OCI-LY1 (cell line): ENCODE measurements around the gene CASP8.

Source experiments
- H2AFZ ChIP-seq: fragments of 200-600 bp; sonication (generic), shearing (Covaris generic); 2 replicates; pipeline ENCODE4 v1.6.0; 2014; ENCODE audit warnings: antibody characterized with exemption, mild to moderate bottlenecking, low read length
- H3F3A ChIP-seq: fragments of 200-600 bp; sonication (generic), shearing (Covaris generic); 2 replicates; pipeline ENCODE4 v1.6.0; 2014; ENCODE audit warnings: mild to moderate bottlenecking, antibody characterized with exemption, low read length, moderate library complexity; ENCODE audit not compliant: insufficient read depth
- H3K27ac ChIP-seq: fragments of 200-600 bp; sonication (generic); 2 replicates; pipeline ENCODE4 v1.5.1; 2014; ENCODE audit warnings: low read length, mixed run types, mild to moderate bottlenecking, low read depth; ENCODE audit not compliant: poor library complexity, severe bottlenecking
- H3K27me3 ChIP-seq: fragments of 200-600 bp; sonication (generic); 2 replicates; pipeline ENCODE4 v1.6.0; 2014; ENCODE audit warnings: antibody characterized with exemption, mild to moderate bottlenecking, low read length, moderate library complexity; ENCODE audit not compliant: insufficient read depth
- H3K36me3 ChIP-seq: fragments of 200-600 bp; sonication (generic); 2 replicates; pipeline ENCODE4 v1.6.1; 2014; ENCODE audit warnings: mild to moderate bottlenecking, antibody characterized with exemption, low read length, moderate library complexity, mixed read lengths; ENCODE audit not compliant: insufficient read depth
- H3K4me1 ChIP-seq: fragments of 200-600 bp; sonication (generic); 2 replicates; pipeline ENCODE4 v1.5.1; 2014; ENCODE audit warnings: mild to moderate bottlenecking, low read length, moderate library complexity; ENCODE audit not compliant: insufficient read depth, severe bottlenecking
- H3K4me2 ChIP-seq: fragments of 200-600 bp; sonication (generic), shearing (Covaris generic); 2 replicates; pipeline ENCODE4 v1.6.1; 2014; ENCODE audit warnings: low read length
- H3K4me3 ChIP-seq: fragments of 200-600 bp; sonication (generic); 2 replicates; pipeline ENCODE4 v1.5.1; 2014; ENCODE audit warnings: low read length, low read depth, mild to moderate bottlenecking, mixed read lengths; ENCODE audit not compliant: poor library complexity, severe bottlenecking
- H3K79me2 ChIP-seq: fragments of 200-600 bp; shearing (Covaris generic); 2 replicates; pipeline ENCODE4 v1.6.1; 2016; ENCODE audit warnings: mixed run types, low read length, mixed read lengths; ENCODE audit not compliant: insufficient read depth
- H3K9ac ChIP-seq: fragments of 200-600 bp; sonication (generic), shearing (Covaris generic); 2 replicates; pipeline ENCODE4 v1.6.1; 2014; ENCODE audit warnings: mild to moderate bottlenecking, low read length, mixed read lengths
- H3K9me2 ChIP-seq: fragments of 200-600 bp; sonication (generic), shearing (Covaris generic); 2 replicates; pipeline ENCODE4 v1.6.1; 2014; ENCODE audit warnings: low read depth, mild to moderate bottlenecking, low read length, mixed read lengths
- H3K9me3 ChIP-seq: fragments of 200-600 bp; shearing (Covaris generic); 2 replicates; pipeline ENCODE4 v1.6.1; 2014; ENCODE audit warnings: low read length, mixed read lengths
- H4K20me1 ChIP-seq: fragments of 200-600 bp; sonication (generic), shearing (Covaris generic); 2 replicates; pipeline ENCODE4 v1.6.0; 2016; ENCODE audit warnings: mild to moderate bottlenecking, low read length; ENCODE audit not compliant: insufficient read depth
- CTCF ChIP-seq: fragments of 200-600 bp; sonication (generic), shearing (Covaris generic); IDR thresholded peaks from 2 replicates; pipeline ENCODE4 v1.5.1; 2017; ENCODE audit warnings: mild to moderate bottlenecking, antibody characterized with exemption, low read length, moderate library complexity, mixed read lengths
- EZH2 ChIP-seq: fragments of 200-600 bp; sonication (generic), shearing (Covaris generic); IDR thresholded peaks from 2 replicates; pipeline ENCODE4 v1.8.0; 2017; ENCODE audit warnings: borderline replicate concordance, mixed run types, mild to moderate bottlenecking, antibody characterized with exemption, low read length, moderate library complexity, mixed read lengths

Gene CASP8

DNA sequence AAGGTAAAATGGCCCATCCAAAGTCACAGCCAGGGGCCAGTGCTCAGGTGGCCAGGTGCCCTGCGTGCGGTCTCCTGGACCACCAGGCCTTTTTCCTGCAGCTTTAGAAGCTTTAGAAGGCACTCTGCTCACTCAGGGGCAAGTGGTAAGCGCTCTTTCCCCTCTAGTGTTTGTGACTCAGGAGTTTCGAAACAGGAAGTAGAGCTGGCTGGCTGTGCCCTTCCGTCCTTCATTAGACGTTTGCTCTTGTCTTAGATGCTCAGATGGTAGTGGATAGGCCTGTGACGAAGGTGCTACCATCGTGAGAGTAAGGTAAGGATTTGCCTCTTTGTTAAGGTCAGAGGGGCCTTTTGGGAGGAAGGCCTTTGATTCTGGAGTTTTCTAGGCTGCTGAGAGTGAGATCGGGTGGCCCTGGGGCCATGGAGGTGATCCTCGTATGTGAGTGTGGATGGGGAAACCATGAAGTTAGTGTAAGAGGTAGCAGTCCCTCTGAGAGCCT is at the start of gene CASP8:
Gene CASP8 (plus strand): TSS at position 235 of the 499 bp plus-strand sequence. CDS start 5,951 bp downstream, outside the sequence.
- H3K9ac ChIP-seq: peak within 1 kb of the TSS; percentile 78

DNA sequence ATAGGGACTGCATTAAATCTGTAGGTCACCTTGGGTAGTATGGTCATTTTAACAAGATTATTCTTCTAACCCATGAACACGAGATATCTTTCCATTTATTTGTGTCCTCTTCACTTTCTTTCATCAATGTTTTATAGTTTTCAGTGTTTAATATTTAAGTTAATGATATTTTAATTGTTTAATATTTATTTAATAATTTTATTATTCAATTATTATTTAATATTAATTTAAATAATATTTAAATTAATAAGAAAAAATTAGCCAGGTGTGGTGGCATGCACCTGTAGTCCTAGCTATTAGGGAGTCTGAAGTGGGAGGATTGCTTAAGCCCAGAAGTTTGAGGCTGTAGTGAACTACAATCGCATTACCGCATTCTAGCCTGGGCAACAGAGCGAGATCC is 44.4 kb upstream of the CASP8 start:
- H3F3A ChIP-seq: no peaks in the 10 kb centered on the region
- TF ChIP-seq CTCF (no peak), EZH2 (no peak)
- no peaks in the 10 kb centered on the region for H3K9me3 ChIP-seq
- H3K9me2 ChIP-seq: no peaks in the 10 kb centered on the region
- H2AFZ ChIP-seq: no peak overlapping the region
- no peak overlapping the region for H3K27ac ChIP-seq
- no peak overlapping the region for H3K4me3 ChIP-seq
- H3K4me2 ChIP-seq: no peak overlapping the region
- H3K79me2 ChIP-seq: no peaks in the 10 kb centered on the region
- H4K20me1 ChIP-seq: no peaks in the 10 kb centered on the region
- no peak overlapping the region for H3K9ac ChIP-seq
- no peaks in the 10 kb centered on the region for H3K4me1 ChIP-seq
- H3K27me3 ChIP-seq: no peaks in the 10 kb centered on the region
- no peaks in the 10 kb centered on the region for H3K36me3 ChIP-seq

More for the DNA sequence above, at the start of gene CASP8:
- H4K20me1 ChIP-seq: no peaks in the 10 kb centered on the region
- no peaks in the 10 kb centered on the region; the same call in 1 of the 2 replicates for H3F3A ChIP-seq
- H3K9me3 ChIP-seq: no peaks in the 10 kb centered on the region
- peak within 1 kb of the TSS; percentile 98 for H3K27ac ChIP-seq
- peak within 1 kb of the TSS; percentile 64 for H3K4me3 ChIP-seq
- peaks cover 45% of the 10 kb centered on the region for H3K79me2 ChIP-seq
- TF ChIP-seq CTCF (no peak; the same call in 1 of the 2 replicates), EZH2 (no peak)
- H3K27me3 ChIP-seq: no peaks in the 10 kb centered on the region
- no peaks in the 10 kb centered on the region for H3K36me3 ChIP-seq
- H3K4me1 ChIP-seq: peaks cover 77% of the 10 kb centered on the region
- no peak within 1 kb of the TSS for H2AFZ ChIP-seq
- H3K9me2 ChIP-seq: no peaks in the 10 kb centered on the region
- peak within 1 kb of the TSS; percentile 90 for H3K4me2 ChIP-seq

DNA sequence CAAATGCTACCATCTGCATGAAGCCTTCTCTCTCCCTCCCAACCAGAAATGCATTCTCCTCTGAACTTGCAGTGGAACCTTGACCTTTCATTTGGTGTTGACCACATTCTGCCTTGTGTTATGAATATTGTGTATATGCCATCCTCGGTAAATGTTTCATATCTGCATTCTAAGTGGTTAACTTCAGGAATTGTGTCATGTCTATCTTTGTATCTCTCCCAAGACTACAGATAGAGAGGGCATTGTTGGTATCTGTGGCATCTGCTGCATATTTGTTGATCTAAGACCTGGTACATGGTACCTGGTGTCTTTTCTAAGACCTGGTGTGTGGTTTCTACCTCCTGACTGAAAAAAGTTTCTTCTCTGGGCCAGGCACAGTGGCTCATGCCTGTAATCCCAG is 43.4 kb upstream of the CASP8 start:
- Histone ChIP-seq H3K79me2 (no peaks in the 10 kb centered on the region), H2AFZ (no peak overlapping the region), H3K27ac (no peak overlapping the region), H3K9ac (no peak overlapping the region), H3K9me3 (no peaks in the 10 kb centered on the region), H4K20me1 (no peaks in the 10 kb centered on the region), H3K4me3 (no peak overlapping the region), H3K9me2 (no peaks in the 10 kb centered on the region), H3K27me3 (no peaks in the 10 kb centered on the region), H3K36me3 (no peaks in the 10 kb centered on the region), H3K4me1 (no peaks in the 10 kb centered on the region), H3K4me2 (no peak overlapping the region), H3F3A (no peaks in the 10 kb centered on the region)
- TF ChIP-seq CTCF (no peak), EZH2 (no peak)
